HG03045 (cell line): ENCODE results near the gene SUN3.
"Not testable (repeated sequence)": the region's sequence is repeated elsewhere in the genome, so short reads cannot be mapped to it uniquely, and the experiment has no call there.

Experiments
- ATAC-seq: cut with Tn5 transposase; IDR thresholded peaks from one replicate; pipeline ENCODE4 v1.9.1; 2021; ENCODE audit warnings: mild to moderate bottlenecking, moderate library complexity; ENCODE audit not compliant: unreplicated experiment

SUN3 gene

DNA sequence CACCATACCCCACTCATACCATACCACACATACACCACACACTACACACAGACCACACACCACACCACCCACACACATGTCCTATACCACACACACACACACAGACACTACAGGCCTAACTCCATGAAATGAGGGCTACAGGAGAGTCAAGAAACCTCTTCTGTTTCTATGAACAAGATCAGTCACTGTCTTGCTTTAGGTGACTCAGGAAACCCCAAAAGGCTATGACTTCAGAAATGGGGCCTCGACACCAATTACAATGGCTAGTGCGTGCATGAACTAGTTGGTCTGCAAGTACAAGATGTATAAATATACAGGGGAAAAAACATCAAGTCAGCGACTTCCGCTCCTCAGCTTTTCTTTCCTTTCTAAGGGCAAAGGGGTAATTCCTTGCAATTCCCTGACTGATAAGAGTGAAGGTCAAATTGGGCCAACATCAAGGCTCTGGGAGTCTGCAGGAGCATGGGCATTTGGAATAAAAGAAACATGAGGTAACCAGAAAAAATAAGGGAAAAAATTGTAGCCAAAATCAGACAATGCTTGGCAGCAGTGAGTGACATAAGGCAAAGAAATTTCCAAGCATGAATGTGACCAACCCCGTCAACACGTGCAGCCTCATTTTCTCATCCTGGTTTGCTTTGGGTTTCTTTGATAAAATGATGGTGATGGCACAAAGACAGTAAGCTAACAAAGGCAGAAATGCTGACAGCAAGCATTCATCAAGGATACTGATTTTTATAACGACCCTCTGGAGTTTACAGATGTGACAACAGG is 82.1 kb downstream of the SUN3 start:
- ATAC-seq, result no peak

GRCh38 chr7:47945261-47946015 is 83.5 kb downstream of the SUN3 start:
- peak; percentile 56 for ATAC-seq

DNA sequence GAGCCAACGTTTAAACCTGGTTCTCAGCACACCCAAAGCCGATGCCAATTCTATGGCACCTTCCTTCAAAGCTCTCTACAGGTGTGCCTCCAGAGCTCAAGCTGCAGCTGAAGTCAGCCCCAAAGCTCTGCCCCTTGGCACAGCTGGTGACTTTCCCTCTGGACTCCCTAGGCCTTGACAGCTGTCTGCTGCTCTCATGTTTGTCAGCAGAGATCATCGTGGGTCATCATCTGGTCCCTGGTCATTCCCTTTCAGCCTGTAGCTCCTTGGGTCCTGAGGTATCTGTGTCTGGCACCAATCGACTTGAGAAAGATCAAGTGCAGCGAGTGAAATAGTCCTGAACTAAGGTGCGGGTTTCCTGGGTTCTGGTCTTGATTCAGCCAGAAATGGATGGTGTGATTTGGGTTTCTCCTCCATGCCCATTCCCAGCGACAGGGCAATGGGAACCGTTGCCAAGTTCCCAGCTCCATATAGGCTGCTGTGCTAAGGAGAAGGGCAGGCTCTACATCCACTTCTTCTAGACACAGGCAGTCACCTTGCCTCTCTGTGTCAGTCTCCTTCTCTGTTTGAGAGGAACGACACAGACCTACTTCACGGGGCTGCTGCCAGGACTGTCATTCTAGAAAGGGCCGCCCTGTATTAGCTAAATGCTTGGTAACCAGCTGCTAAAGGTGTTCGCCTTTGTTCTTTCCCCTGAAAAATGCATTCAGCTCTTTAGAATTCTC is 84.2 kb downstream of the SUN3 start:
- peak; percentile 9 for ATAC-seq

DNA sequence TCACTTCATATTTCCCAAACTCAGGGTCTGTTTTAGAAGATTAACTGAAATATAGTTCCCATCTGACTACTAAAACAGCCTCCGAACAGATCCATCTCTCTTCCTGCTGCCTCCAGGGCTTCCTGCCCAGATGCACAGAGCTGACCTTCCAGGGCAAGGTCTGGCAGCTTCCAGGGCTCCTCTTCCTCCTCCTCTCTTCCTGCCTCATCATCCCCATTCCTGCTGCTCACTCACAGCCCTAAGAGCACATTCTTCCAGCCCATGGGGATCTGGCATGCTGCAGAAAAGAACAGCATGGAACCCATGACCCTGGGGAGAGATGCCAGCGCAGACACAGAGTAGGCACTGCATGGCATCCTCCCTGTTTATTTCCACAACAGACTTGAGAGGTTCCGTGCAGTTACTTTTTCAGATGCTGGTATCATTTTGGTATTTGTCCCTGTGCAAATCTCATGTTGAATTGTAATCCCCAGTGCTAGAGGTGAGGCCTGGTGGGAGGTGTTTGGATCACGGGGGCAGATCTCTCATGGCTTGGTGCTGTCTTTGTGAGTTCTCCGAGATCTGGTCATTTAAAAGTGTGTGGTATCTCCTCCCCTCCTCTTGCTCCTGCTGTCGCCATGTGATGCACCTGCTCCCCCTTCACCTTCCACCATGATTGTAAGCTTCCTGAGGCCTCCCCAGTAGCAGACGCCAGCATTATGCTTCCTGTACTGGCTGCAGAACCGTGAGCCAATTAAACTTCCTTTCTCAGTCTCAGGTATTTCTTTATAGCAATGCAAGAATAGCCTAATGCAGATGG is 85.0 kb downstream of the SUN3 start:
- ATAC-seq, result no peak

GRCh38 chr7:47942651-47943050 is 86.3 kb downstream of the SUN3 start:
- ATAC-seq, result not testable (repeated sequence)

- ATAC-seq, result no peak
Observed at GRCh38 chr7:47942132-47942531, 86.8 kb downstream of the SUN3 start.

DNA sequence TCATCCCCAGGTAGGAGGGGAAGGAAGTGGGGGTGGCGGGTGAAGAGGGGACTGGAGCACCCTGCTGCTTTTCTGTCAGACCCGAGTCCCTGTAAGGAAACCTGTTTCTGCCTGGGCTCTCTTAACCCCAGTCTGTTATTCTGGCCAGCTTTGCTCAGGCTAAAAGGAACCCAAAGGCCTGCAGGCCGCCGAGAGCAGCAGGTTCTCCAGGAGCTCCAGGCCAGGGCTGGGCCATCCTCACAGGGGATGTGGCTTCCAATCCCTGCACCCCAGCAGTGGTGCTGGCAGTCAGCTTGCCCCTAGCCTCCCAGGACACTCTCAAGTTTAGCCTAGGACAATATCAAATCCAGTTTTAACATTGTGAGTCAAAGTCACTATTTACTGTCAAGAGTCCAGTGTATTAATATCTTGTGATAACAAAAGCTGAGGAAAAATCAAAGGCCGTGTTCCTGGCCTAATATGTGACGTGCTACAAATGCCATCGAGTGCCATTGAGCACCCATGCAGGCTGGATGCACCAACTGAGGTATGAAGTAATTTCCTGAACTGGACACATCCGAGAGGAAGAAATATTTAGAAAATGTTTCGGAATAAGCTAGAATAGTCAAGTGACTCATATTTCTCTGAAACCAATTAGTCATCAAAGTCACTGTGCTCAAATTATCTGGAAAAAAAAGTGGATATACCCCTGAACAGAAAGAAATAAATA is 87.6 kb downstream of the SUN3 start:
- ATAC-seq, result no peak

DNA sequence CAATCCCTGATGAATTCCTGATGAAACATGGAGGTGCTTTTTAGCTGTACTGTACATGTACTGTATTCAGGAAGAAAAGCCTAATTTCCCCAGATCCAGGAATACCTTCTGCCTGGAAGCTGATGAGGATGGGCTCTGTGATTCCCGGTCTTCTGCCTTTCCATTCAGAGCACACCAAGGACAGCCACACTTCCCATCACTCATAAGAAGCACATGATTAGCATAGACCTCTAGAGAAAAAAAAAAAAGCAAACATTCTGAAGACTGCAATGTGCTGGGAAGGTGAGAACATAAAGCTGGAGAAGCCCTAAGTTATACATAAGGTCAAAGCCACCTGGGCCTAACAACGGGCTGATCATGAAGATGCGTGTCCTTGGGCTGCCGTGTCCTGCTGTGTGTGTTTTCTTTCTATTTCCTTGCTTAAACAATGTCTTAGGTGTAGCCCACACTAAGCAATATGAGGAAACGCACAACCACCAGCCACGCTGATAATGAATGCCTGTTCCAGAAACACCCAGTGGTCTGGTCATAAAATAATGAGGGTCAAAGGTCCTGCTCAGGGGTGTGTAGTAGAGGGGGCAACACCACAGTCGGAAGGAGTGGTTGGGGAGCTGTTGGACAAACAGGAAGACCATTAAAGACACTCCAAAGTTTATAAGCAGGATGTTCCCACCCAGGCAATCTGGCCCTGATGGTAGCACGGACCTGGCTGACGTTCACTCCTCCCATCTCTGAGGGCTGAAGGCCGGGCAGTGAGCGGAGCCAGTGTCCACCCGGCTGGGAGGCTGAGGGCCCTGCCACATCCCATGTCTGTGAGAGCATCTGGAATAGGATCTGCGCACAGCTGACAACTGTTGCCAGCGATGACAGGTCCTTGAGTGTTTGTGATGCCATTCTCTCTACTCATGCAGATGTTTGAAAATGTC is 88.6 kb downstream of the SUN3 start:
- no peak for ATAC-seq

- ATAC-seq, result no peak
Observed at GRCh38 chr7:47939425-47940036, 89.4 kb downstream of the SUN3 start.

- no peak for ATAC-seq
Observed at GRCh38 chr7:47938574-47939165, 90.2 kb downstream of the SUN3 start.

DNA sequence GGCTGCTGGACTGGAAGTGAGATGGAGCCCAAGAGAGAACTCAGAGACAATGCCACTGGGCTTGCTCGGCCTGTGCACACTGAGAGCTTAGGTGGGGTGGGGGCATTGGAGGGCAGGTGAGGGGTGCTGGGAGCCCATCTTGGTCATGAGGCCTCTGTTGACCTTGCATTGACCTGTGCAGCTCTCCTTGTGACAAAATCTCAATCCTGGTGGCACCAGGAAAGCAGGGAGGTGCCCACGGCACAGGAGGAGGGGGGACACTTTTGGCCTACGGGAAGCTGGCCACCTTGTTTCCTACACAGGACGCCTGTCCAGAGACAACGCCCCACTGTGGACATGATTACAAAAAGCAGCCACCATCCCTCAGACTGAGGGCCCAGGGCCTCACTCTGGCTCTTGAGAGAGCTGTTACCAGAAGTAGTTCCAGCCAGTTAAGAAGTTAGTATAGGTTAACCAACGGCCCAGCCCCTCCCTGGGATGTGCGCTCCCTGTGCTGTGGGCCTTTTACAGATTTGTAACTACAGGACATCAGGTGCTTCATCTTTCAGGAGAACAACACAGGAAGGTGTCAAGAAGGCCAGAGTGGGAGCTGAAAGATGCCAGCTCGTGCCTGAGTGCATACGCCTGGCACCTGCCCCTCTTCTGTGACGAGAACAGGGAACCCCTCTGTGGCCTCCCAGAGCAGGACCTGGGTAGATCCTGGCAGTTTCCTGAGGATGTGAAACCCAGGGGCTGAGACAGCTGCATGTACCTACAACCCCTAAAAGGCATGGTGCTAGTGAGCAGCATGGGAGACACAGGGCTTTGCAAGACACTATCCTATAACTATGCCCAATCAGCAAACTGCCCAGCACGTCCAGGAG is 91.0 kb downstream of the SUN3 start:
- ATAC-seq, result peak; percentile 52
